Astrocyte (in vitro differentiated cells and primary cell): Measurements from ENCODE around the gene PMP22. TPM values are rescaled to one million over a fixed set of nuclear protein-coding genes. Genes with fewer than 3 reads are reported as not detected.

ENCODE experiments used
- DNase-seq: peaks from one replicate; pipeline ENCODE4 v3.0.0-alpha.2; 2010; ENCODE audit warnings: low read depth
- FAIRE-seq: peaks from 2 replicates; lab custom pipeline; 2011; peaks lifted over from hg19 to GRCh38; lab: Jason Lieb, UNC
- H2AFZ ChIP-seq: 2 replicates; pipeline ENCODE4 v1.6.0; 2012; ENCODE audit warnings: low read depth, low read length, inconsistent platforms
- H3K27ac ChIP-seq: 2 replicates; pipeline ENCODE4 v1.5.1; 2011; ENCODE audit warnings: low read depth, low read length, inconsistent platforms
- H3K27me3 ChIP-seq: 2 replicates; pipeline ENCODE4 v1.6.0; 2011; ENCODE audit warnings: low read length, inconsistent platforms; ENCODE audit not compliant: insufficient read depth
- H3K36me3 ChIP-seq: 2 replicates; pipeline ENCODE4 v1.5.1; 2011; ENCODE audit warnings: low read length, inconsistent platforms; ENCODE audit not compliant: insufficient read depth
- H3K4me1 ChIP-seq: 2 replicates; pipeline ENCODE4 v1.5.1; 2011; ENCODE audit warnings: low read length, inconsistent platforms; ENCODE audit not compliant: insufficient read depth
- H3K4me2 ChIP-seq: 2 replicates; pipeline ENCODE4 v1.6.0; 2012; ENCODE audit warnings: low read length, inconsistent platforms
- H3K4me3 ChIP-seq: 2 replicates; pipeline ENCODE4 v1.5.1; 2011; ENCODE audit warnings: low read depth, mild to moderate bottlenecking, low read length, inconsistent platforms; ENCODE audit not compliant: insufficient read depth
- H3K79me2 ChIP-seq: 2 replicates; pipeline ENCODE4 v1.6.0; 2012; ENCODE audit warnings: mild to moderate bottlenecking, low read length, inconsistent platforms; ENCODE audit not compliant: insufficient read depth
- H3K9ac ChIP-seq: 2 replicates; pipeline ENCODE4 v1.6.0; 2012; ENCODE audit warnings: mild to moderate bottlenecking, low read length, inconsistent platforms
- H3K9me3 ChIP-seq: 2 replicates; pipeline ENCODE4 v1.5.1; 2012; ENCODE audit warnings: low read depth, mild to moderate bottlenecking, low read length, inconsistent platforms; ENCODE audit not compliant: insufficient read depth
- H4K20me1 ChIP-seq: 2 replicates; pipeline ENCODE4 v1.6.0; 2012; ENCODE audit warnings: low read length, inconsistent platforms; ENCODE audit not compliant: insufficient read depth
- H3K27ac Mint-ChIP-seq: one replicate; pipeline ENCODE4 v1.8.0; 2021; ENCODE audit warnings: mild to moderate bottlenecking, mixed read lengths; ENCODE audit not compliant: unreplicated experiment
- H3K27me3 Mint-ChIP-seq: one replicate; pipeline ENCODE4 v1.8.0; 2021; ENCODE audit warnings: low read depth, mixed read lengths; ENCODE audit not compliant: unreplicated experiment
- H3K36me3 Mint-ChIP-seq: one replicate; pipeline ENCODE4 v1.8.0; 2021; ENCODE audit warnings: low read depth, mixed read lengths; ENCODE audit not compliant: unreplicated experiment
- H3K4me1 Mint-ChIP-seq: one replicate; pipeline ENCODE4 v1.8.0; 2021; ENCODE audit warnings: low read depth, mixed read lengths; ENCODE audit not compliant: unreplicated experiment
- H3K4me3 Mint-ChIP-seq: one replicate; pipeline ENCODE4 v1.8.0; 2021; ENCODE audit warnings: mild to moderate bottlenecking, moderate library complexity, mixed read lengths; ENCODE audit not compliant: unreplicated experiment
- H3K9me3 Mint-ChIP-seq: one replicate; pipeline ENCODE4 v1.8.0; 2021; ENCODE audit warnings: mild to moderate bottlenecking, mixed read lengths; ENCODE audit not compliant: unreplicated experiment
- EZH2 ChIP-seq: IDR thresholded peaks from 2 replicates; pipeline ENCODE4 v1.6.1; 2012; ENCODE audit warnings: mild to moderate bottlenecking, low read length, inconsistent platforms; ENCODE audit not compliant: insufficient read depth
- total RNA-seq: library from RNA; stranded (reverse); gene quantifications from 2 replicates; pipeline ENCODE4 v1.2.1, GENCODE V29; 2021
- TF ChIP-seq, protein P1 (sequence below): IDR thresholded peaks from 2 replicates; pipeline ENCODE4 v1.5.1; 2011; ENCODE audit warnings: low read depth, mild to moderate bottlenecking, inconsistent platforms, low read length, moderate library complexity; ENCODE audit not compliant: insufficient read depth

Gene PMP22
- total RNA-seq, 1 donor from 2014 or later: 41.7 TPM

DNA sequence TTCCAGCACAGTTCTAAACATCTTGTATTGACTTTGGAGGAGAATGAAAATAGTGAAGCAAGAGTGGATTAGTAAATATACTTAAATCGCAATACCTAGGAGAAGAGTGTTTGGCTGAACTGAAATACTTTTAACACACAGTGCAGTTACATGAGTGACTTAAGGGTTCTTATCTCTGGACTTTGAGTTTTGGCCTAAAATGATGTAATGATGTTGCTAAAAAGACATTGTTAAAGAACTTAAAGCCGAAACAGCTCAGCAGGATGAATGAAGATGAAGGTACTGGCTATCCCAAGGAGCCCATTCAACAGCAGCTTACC, 28.1 kb downstream of the PMP22 start:
- Histone ChIP-seq H2AFZ (no peak overlapping the region), H3K79me2 (peaks cover 7% of the 10 kb centered on the region), H3K27me3 (no peaks in the 10 kb centered on the region), H3K36me3 (peaks cover 16% of the 10 kb centered on the region), H3K4me1 (peaks cover 6% of the 10 kb centered on the region), H3K4me3 (no peak overlapping the region), H3K9ac (no peak overlapping the region), H3K4me2 (no peak overlapping the region), H4K20me1 (peaks cover 32% of the 10 kb centered on the region), H3K27ac (no peak overlapping the region), H3K9me3 (no peaks in the 10 kb centered on the region)
- no peaks in the 10 kb centered on the region for H3K27me3 Mint-ChIP-seq
- no peaks in the 10 kb centered on the region for H3K9me3 Mint-ChIP-seq
- FAIRE-seq (no peak), DNase-seq (no peak)
- TF ChIP-seq, protein P1, sequence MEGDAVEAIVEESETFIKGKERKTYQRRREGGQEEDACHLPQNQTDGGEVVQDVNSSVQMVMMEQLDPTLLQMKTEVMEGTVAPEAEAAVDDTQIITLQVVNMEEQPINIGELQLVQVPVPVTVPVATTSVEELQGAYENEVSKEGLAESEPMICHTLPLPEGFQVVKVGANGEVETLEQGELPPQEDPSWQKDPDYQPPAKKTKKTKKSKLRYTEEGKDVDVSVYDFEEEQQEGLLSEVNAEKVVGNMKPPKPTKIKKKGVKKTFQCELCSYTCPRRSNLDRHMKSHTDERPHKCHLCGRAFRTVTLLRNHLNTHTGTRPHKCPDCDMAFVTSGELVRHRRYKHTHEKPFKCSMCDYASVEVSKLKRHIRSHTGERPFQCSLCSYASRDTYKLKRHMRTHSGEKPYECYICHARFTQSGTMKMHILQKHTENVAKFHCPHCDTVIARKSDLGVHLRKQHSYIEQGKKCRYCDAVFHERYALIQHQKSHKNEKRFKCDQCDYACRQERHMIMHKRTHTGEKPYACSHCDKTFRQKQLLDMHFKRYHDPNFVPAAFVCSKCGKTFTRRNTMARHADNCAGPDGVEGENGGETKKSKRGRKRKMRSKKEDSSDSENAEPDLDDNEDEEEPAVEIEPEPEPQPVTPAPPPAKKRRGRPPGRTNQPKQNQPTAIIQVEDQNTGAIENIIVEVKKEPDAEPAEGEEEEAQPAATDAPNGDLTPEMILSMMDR: no peak
- no peak for TF ChIP-seq EZH2
- no peak overlapping the region for H3K4me3 Mint-ChIP-seq
- peaks cover 27% of the 10 kb centered on the region for H3K4me1 Mint-ChIP-seq
- H3K27ac Mint-ChIP-seq: no peak overlapping the region
- peaks cover 33% of the 10 kb centered on the region for H3K36me3 Mint-ChIP-seq

DNA sequence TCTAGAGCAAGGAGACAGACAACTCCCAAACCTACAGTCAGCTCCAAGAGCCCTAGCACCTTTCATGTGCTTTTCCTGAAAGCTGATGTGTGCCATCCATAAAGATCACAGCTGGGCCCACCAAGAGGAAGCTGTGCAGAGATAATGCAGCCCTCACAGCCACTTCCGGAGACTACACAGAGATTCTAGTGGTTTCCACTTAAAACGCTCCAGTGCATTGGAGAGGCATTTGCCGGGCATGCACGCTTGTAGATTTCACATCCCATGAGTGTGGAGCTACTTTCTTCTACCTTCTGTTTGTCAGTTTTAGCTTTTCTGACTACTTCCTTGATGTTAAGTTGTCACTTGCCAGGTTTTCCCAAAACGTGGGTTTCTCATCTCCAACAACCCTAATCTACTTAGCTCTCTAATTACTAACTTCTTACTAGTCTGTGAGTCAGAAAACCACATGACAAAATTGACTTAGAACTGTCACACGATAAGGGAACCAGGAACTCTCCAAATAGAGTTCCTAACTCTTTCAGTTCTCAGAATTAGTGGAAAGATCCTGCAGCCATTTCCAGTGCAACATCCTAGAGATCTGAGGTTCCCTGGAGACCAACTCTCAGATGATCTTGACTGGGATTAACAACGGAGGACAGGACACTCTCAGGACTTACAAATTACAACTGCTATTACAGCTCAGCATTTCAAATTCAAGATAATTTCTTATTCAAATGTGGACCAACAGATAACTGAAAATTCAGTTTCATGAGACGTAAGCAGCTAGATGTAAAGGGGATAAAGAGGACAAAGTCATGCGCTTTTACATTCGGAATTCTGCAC, 28.6 kb downstream of the PMP22 start:
- H3K36me3 Mint-ChIP-seq: peaks cover 32% of the 10 kb centered on the region
- TF ChIP-seq EZH2: no peak
- TF ChIP-seq, protein P1: no peak
- H3K4me3 Mint-ChIP-seq: no peak overlapping the region
- H3K4me2 ChIP-seq: no peak overlapping the region
- no peaks in the 10 kb centered on the region for H3K27me3 ChIP-seq
- H3K9ac ChIP-seq: no peak overlapping the region
- DNase-seq: peak; percentile 16
- no peak overlapping the region for H3K27ac ChIP-seq
- peaks cover 3% of the 10 kb centered on the region for H3K79me2 ChIP-seq
- H3K27ac Mint-ChIP-seq: no peak overlapping the region
- peaks cover 27% of the 10 kb centered on the region for H3K4me1 Mint-ChIP-seq
- H3K27me3 Mint-ChIP-seq: no peaks in the 10 kb centered on the region
- no peaks in the 10 kb centered on the region for H3K9me3 ChIP-seq
- H4K20me1 ChIP-seq: peaks cover 32% of the 10 kb centered on the region
- H3K9me3 Mint-ChIP-seq: no peaks in the 10 kb centered on the region
- FAIRE-seq: no peak
- H3K4me3 ChIP-seq: no peak overlapping the region
- peaks cover 6% of the 10 kb centered on the region for H3K4me1 ChIP-seq
- peaks cover 17% of the 10 kb centered on the region for H3K36me3 ChIP-seq
- no peak overlapping the region for H2AFZ ChIP-seq

DNA sequence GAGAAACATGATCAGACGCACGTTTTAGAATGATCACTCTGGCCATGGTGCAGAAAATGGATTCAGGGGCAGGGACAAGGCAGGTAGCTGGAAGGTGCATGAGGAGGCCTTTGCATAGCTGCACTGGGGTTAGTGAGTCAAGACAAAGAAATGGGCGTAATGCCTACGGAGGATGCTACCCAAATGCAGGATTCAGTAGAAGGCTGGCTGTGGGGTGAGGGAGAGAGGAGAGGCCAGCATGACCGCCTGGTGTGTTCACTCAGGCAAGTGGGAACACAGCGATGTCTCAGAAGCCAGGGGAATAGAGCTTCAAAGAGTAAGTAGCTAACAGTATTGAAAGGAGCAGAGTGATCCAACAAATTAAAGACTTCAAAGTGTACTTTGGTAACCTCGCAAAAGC, 31.2 kb downstream of the PMP22 start:
- peaks cover 39% of the 10 kb centered on the region for H3K36me3 Mint-ChIP-seq
- H3K27ac Mint-ChIP-seq: no peak overlapping the region
- Histone ChIP-seq H3K4me3 (no peak overlapping the region), H3K4me2 (no peak overlapping the region), H3K27me3 (no peaks in the 10 kb centered on the region), H3K4me1 (peaks cover 6% of the 10 kb centered on the region), H3K36me3 (peaks cover 23% of the 10 kb centered on the region), H3K9ac (no peak overlapping the region), H3K9me3 (no peaks in the 10 kb centered on the region), H3K79me2 (peaks cover 3% of the 10 kb centered on the region), H3K27ac (no peak overlapping the region), H2AFZ (no peak overlapping the region), H4K20me1 (peaks cover 29% of the 10 kb centered on the region)
- H3K4me3 Mint-ChIP-seq: no peak overlapping the region
- DNase-seq (no peak), FAIRE-seq (no peak)
- peaks cover 19% of the 10 kb centered on the region for H3K4me1 Mint-ChIP-seq
- no peak for TF ChIP-seq EZH2
- no peaks in the 10 kb centered on the region for H3K27me3 Mint-ChIP-seq
- H3K9me3 Mint-ChIP-seq: peaks cover 4% of the 10 kb centered on the region
